Cerebellar nuclear complex (tissue), 1 donor: Measurements from ENCODE around the gene FLG2.
"Not testable (repeated sequence)": the region's sequence is repeated elsewhere in the genome, so short reads cannot be mapped to it uniquely, and the experiment has no call there.

ENCODE experiments used
- DNase-seq, 2 experiments: peaks; one replicate each; lab custom pipeline; 2025; lab: John Stamatoyannopoulos, UW

The FLG2 gene

DNA sequence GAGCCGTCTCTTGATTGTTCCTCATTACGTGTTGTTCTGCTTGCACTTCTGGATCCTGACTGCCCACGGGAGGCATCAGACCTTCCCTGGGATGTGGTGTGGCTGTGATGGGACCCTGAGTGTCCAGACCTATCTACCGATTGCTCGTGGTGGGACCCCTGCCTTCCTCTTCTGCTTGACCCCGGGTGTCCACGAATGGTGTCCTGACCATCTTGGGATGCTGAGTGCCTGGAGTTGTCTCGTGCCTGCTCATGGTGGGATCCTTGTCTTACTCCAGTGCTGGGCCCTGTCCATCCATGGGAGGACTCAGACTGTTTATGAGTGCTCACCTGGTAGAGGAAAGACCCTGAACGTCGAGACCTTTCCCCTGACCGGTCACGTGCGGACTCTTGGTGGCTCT, 47.6 kb downstream of the FLG2 start:
- DNase-seq = not testable (repeated sequence)

- no peak for DNase-seq
These were observed 49.9 kb downstream of the FLG2 start for GRCh38 chr1:152309955-152310354.

- DNase-seq = not testable (repeated sequence)
These were observed 50.4 kb downstream of the FLG2 start for GRCh38 chr1:152309320-152309901.

DNA sequence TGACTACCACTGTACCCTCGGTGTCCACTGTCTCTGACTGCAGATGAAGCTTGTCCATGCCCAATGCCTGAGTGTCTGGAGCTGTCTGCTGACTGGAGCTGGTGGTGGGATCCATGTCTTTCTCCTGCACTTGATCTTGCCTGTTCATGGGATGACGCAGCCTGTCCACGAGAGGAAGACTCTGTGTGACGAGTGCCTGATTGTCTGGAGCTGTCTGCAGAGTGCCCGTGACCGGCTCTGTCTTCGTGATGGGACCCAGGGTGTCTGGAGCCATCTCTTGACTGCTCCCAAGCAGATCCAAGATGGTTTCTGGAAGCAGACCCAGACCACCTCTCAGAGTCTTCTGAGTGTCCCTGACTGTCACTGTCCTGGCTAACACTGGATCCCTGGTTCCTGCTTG, 51.0 kb downstream of the FLG2 start:
- not testable (repeated sequence) for DNase-seq

- DNase-seq = not testable (repeated sequence)
These were observed 51.8 kb downstream of the FLG2 start for GRCh38 chr1:152307970-152308369.

DNA sequence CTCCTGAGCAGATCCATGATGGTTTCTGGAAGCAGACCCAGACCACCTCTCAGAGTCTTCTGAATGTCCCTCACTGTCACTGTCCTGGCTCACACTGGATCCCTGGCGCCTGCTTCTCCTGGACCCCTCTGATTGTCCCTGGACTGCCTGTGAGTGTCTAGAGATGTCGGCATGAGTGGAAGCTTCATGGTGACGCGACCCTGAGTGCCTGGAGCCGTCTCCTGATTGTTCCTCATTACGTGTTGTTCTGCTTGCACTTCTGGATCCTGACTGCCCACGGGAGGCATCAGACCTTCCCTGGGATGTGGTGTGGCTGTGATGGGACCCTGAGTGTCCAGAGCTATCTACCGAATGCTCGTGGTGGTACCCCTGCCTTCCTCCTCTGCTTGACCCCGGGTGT, 53.7 kb downstream of the FLG2 start:
- not testable (repeated sequence) for DNase-seq

GRCh38 chr1:152304773-152305172, 55.0 kb downstream of the FLG2 start:
- not testable (repeated sequence) for DNase-seq

GRCh38 chr1:152303139-152303872, 56.5 kb downstream of the FLG2 start:
- not testable (repeated sequence) for DNase-seq
